ENCODE data around the gene DHH.

GRCh38 chr12:49079793-49080192 lies 14.8 kb downstream of the DHH start:
- no peak for TF ChIP-seq CTCF (IDR thresholded peaks at IDR 0.05)
- no peak for TF ChIP-seq POLR2A (IDR thresholded peaks at IDR 0.05)

All from vagina (tissue), 2 donors.